Naive thymus-derived CD8-positive, alpha-beta T cell (primary cell): Measurements from ENCODE around the gene TSPAN17. TPM values are rescaled to one million over a fixed set of nuclear protein-coding genes. Genes with fewer than 3 reads are reported as not detected.

Source experiments
- ATAC-seq, 2 donors: fragments of 150-1000 bp; cut with Tn5 transposase in 1 of 2; sonication (Bioruptor Pico), chemical (Tn5 transposase) in 1 of 2; 1 replicate in 1 of 2; 2 replicates in 1 of 2; pipeline ENCODE4 v1.10.0; 2021; ENCODE audit warnings: mild to moderate bottlenecking in 2 of 2, moderate library complexity in 2 of 2
- POLR2A ChIA-PET: fragments of 350-600 bp; sonication (Branson Sonifier 250); formaldehyde crosslinking; loops from one replicate; lab custom pipeline; 2021; ENCODE audit warnings: antibody characterized with exemption; lab: Charles Lee
- DNase-seq, 10 donors: peaks; one replicate each; pipeline versions ENCODE4 v3.0.0 to v3.0.0-alpha.2; 2020 to 2022
- H3K27ac Mint-ChIP-seq, 10 donors: one replicate each; pipeline ENCODE4 v1.8.0; 2020 to 2022; ENCODE audit warnings: mild to moderate bottlenecking in 10 of 10, mixed read lengths in 10 of 10, moderate library complexity in 4 of 10, inconsistent platforms in 1 of 10
- H3K27me3 Mint-ChIP-seq, 5 donors: one replicate each; pipeline ENCODE4 v1.8.0; 2021 to 2022; ENCODE audit warnings: mixed read lengths in 5 of 5
- H3K36me3 Mint-ChIP-seq, 3 donors: one replicate each; pipeline ENCODE4 v1.8.0; 2020 to 2022; ENCODE audit warnings: mixed read lengths in 3 of 3, mild to moderate bottlenecking in 2 of 3, inconsistent platforms in 1 of 3
- H3K4me1 Mint-ChIP-seq, 4 donors: one replicate each; pipeline ENCODE4 v1.8.0; 2021 to 2022; ENCODE audit warnings: mixed read lengths in 4 of 4
- H3K4me3 Mint-ChIP-seq, 10 donors: one replicate each; pipeline ENCODE4 v1.8.0; 2020 to 2022; ENCODE audit warnings: mild to moderate bottlenecking in 10 of 10, mixed read lengths in 10 of 10, moderate library complexity in 6 of 10, inconsistent platforms in 1 of 10
- H3K9me3 Mint-ChIP-seq, 9 donors: one replicate each; pipeline ENCODE4 v1.8.0; 2020 to 2022; ENCODE audit warnings: mixed read lengths in 9 of 9, mild to moderate bottlenecking in 3 of 9, inconsistent platforms in 1 of 9, moderate library complexity in 1 of 9
- polyA plus RNA-seq, 3 donors: library from polyadenylated mRNA; unstranded; fragments of 300-500 nt; fragmentation: Illumina TruSeq; gene quantifications; one replicate each; pipeline ENCODE4 v1.2.3, GENCODE V29; 2021
- total RNA-seq, 8 experiments: library from RNA in 2 of 8; stranded (reverse) in 2 of 8; gene quantifications; one replicate each; pipeline ENCODE4 v1.2.3 and lab custom pipeline; 2021 to 2026

Gene TSPAN17
- total and polyA plus RNA-seq, 5 experiments from 2014 or later: 13.5 to 26.0 (median 19.4) TPM

DNA sequence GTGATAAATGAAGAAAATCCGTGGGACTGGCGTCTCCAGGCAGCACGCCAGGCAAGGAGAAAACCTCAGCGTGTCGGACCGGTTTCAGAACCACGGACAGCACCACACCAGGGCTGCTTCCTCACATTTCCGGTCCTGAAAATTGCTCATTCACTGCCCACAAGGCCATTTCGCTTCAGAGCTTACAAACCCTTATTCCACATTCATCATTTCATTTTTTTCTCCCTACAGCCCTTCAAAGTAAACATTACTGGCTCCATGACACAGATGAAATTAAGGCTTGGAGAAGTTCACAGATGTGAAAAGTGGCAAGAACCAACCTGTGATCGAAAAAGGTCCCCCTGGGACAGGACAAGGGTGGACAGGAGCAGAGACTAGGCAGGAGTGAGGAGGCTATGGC lies 35.8 kb upstream of the TSPAN17 start:
- H3K9me3 Mint-ChIP-seq: peaks cover 0 to 8% (median 0%) of the 10 kb centered on the region in 9 donors
- peaks cover 18 to 53% (median 32%) of the 10 kb centered on the region in 5 donors for H3K27me3 Mint-ChIP-seq
- POLR2A ChIA-PET: no interaction called here
- ATAC-seq: no peak
- H3K27ac Mint-ChIP-seq: peak overlapping the region in 2 of 10 donors; percentile 41 to 76
- peaks cover 10 to 14% (median 12%) of the 10 kb centered on the region in 4 donors for H3K4me1 Mint-ChIP-seq
- peak overlapping the region in 4 of 10 donors; percentile 1 to 40 (median 34) for H3K4me3 Mint-ChIP-seq
- DNase-seq: peak in 9 of 10 donors; percentile 31 to 80 (median 54)
- peaks cover 0 to 4% (median 2%) of the 10 kb centered on the region in 3 donors for H3K36me3 Mint-ChIP-seq

DNA sequence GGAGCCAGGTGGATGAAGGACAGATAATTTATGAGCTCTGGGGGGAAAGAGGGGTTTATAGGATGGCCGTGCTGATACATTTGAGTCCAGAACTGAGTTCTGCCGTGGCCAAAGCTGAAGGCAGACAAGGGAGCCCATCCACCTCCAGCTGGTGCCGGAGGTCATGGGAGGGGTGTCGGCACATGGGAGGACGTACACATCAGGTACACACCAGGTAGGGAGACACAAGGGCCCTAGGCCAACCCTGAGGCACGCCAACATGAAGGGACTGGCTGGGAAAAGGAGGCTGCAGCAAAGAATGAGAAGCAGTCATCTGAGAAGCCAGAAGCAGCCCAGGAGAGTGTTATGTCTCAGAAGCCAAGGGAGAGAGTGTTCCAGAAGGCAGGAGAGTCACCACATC lies 35.3 kb upstream of the TSPAN17 start:
- no peak for ATAC-seq
- H3K27me3 Mint-ChIP-seq: peaks cover 18 to 59% (median 38%) of the 10 kb centered on the region in 5 donors

DNA sequence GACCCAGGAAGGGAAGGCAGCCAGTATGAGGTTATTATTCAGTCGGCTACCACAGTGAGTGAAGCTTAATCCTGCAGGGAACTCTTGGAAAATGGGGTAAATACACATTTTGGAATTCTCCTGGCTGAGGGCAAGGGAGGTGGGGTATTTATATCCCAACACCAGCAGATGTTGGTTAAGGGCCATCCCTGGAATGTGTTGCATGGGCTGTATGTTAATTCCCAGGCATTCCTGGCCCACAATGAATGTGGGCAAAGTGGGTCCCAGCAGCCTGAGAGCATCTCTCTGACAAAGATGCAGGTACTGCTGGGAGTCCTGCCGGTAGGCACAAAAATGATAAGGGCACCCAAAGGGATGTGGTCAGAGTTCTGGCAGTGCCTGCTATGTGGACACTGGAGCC lies 34.4 kb upstream of the TSPAN17 start:
- no peak for ATAC-seq
- H3K36me3 Mint-ChIP-seq: peaks cover 0 to 4% (median 2%) of the 10 kb centered on the region in 3 donors
- no peak for DNase-seq
- H3K27ac Mint-ChIP-seq: no peak overlapping the region
- H3K27me3 Mint-ChIP-seq: peaks cover 22 to 68% (median 43%) of the 10 kb centered on the region in 5 donors
- H3K4me1 Mint-ChIP-seq: peaks cover 10 to 14% (median 12%) of the 10 kb centered on the region in 4 donors
- H3K9me3 Mint-ChIP-seq: peaks cover 0 to 8% (median 0%) of the 10 kb centered on the region in 9 donors
- POLR2A ChIA-PET: no interaction called here
- H3K4me3 Mint-ChIP-seq: no peak overlapping the region

More for the DNA sequence above, 35.3 kb upstream of the TSPAN17 start:
- peak overlapping the region in 3 of 10 donors; percentile 37 to 64 (median 40) for H3K4me3 Mint-ChIP-seq
- H3K9me3 Mint-ChIP-seq: peaks cover 0 to 8% (median 0%) of the 10 kb centered on the region in 9 donors
- peak overlapping the region in 1 of 10 donors; percentile 41 for H3K27ac Mint-ChIP-seq
- POLR2A ChIA-PET: no interaction called here
- DNase-seq: no peak
- peaks cover 10 to 14% (median 12%) of the 10 kb centered on the region in 4 donors for H3K4me1 Mint-ChIP-seq
- peaks cover 0 to 4% (median 2%) of the 10 kb centered on the region in 3 donors for H3K36me3 Mint-ChIP-seq

DNA sequence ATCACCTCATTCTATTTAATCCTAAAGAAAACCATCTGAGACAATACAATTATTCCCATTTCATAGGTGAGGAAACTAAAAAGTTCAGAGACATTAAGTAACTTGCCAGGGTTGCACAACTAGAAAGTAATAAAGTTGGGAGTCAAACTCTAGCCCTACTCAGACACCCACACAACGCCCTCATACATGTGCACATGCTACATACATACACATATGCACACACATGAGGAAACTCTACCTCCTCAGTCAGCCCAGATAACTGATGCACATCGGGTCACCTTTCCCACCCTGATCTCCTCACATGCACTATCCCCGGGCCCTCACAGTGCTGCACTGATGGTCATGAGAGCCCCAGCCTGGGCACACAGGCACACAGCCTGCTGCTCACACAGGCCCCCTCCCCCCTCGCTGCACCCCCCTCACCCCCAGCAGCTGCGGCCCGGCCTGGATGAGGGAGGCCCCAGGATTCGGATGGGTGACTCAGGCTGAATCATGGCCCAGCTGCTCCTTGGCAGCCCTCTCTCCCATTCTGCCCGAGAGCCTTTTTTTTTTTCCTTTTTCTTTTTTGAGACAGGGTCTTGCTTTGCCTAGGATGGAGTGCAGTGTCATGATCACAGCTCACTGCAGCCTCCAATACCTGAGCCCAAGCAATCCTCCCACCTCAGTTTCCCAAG lies 32.3 kb upstream of the TSPAN17 start:
- peaks cover 18 to 76% (median 41%) of the 10 kb centered on the region in 5 donors for H3K27me3 Mint-ChIP-seq
- peaks cover 8 to 17% (median 14%) of the 10 kb centered on the region in 4 donors for H3K4me1 Mint-ChIP-seq
- no peak for DNase-seq
- H3K36me3 Mint-ChIP-seq: peaks cover 0 to 2% (median 0%) of the 10 kb centered on the region in 3 donors
- H3K4me3 Mint-ChIP-seq: peak overlapping the region in 1 of 10 donors; percentile 15
- no peak for ATAC-seq
- no peak overlapping the region for H3K27ac Mint-ChIP-seq
- peaks cover 0 to 8% (median 0%) of the 10 kb centered on the region in 9 donors for H3K9me3 Mint-ChIP-seq
- POLR2A ChIA-PET: no interaction called here

DNA sequence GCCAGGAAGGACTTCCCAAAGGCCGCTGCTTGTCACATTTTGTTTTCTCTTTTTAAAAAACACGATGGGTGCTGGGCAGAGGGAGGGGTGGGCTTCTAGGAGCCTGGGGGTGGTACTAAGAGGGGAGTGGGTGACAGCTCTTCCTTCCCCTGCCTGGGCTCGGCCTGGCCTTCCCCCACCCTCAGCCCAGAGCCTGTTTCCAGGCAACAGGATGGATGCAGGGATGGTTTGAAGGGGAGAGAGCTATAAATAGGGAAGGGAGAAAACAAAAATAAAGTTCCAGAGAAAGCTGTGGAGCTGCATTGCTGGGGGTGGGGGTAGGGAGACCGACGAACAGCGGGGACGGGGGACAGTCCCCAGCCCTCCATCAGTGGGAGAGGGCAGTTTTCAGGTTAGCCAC lies 30.8 kb upstream of the TSPAN17 start:
- peaks cover 0 to 2% (median 0%) of the 10 kb centered on the region in 3 donors for H3K36me3 Mint-ChIP-seq
- DNase-seq (no peak), ATAC-seq (no peak)
- POLR2A ChIA-PET: no interaction called here
- peaks cover 12 to 22% (median 18%) of the 10 kb centered on the region in 4 donors for H3K4me1 Mint-ChIP-seq
- H3K9me3 Mint-ChIP-seq: peaks cover 0 to 5% (median 0%) of the 10 kb centered on the region in 9 donors
- H3K27me3 Mint-ChIP-seq: peaks cover 20 to 82% (median 42%) of the 10 kb centered on the region in 5 donors
- no peak overlapping the region for H3K4me3 Mint-ChIP-seq
- no peak overlapping the region for H3K27ac Mint-ChIP-seq

DNA sequence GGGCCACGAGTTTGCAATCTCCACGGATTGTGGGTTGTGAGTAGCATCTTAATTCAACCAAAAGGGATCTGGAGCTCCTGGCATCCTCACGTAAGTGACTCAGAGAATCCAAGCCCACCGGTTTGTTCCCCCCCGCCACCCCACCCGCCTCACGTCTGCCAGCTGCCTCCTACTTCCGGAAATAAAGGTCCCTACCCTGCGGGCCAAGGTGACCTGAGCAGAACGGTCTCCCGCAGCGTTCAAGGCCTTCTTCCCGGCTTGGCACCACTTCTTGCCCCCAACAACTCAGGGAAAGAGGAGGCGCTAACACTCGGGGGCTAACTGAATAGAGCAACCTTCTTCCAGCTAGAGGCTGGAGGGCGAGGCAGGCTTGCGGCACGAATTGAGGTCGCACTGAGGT lies 28.5 kb upstream of the TSPAN17 start:
- POLR2A ChIA-PET: interaction anchor here (1.1 kb wide), 1 partner anchor 388 kb away, joined by 4 read pairs; the partner anchor contains the start of gene UIMC1
- DNase-seq: no peak

DNA sequence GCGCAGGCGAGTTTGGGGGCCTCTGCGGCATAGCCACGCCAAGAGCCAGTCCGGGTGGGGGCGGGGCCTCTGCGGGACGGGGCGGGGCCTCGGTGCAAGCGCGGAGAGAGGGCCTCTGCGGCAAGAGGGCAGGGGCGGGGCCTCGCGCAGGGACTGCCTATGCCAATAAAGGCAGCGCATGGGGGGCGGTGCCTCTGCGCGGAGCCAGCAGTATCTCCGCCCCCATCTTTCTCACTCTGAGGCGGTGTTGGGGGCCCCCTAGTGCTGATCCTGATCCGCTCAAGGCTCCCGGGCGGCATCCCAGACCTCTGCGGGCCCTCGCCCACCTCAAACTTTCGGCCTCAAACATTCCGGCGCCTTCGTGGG lies 28.1 kb upstream of the TSPAN17 start:
- peak overlapping the region; percentile 22 to 91 (median 68) for H3K4me3 Mint-ChIP-seq
- DNase-seq (peak; percentile 46 to 89 (median 76)), ATAC-seq (peak; percentile 97 to 98)
- no peaks in the 10 kb centered on the region for H3K9me3 Mint-ChIP-seq
- POLR2A ChIA-PET: no interaction called here
- H3K27ac Mint-ChIP-seq: no peak overlapping the region
- H3K36me3 Mint-ChIP-seq: no peaks in the 10 kb centered on the region
- H3K4me1 Mint-ChIP-seq: peaks cover 7 to 22% (median 18%) of the 10 kb centered on the region in 4 donors
- H3K27me3 Mint-ChIP-seq: peaks cover 11 to 76% (median 32%) of the 10 kb centered on the region in 5 donors

More for the DNA sequence above, 28.5 kb upstream of the TSPAN17 start:
- H3K9me3 Mint-ChIP-seq: no peaks in the 10 kb centered on the region
- H3K27me3 Mint-ChIP-seq: peaks cover 13 to 74% (median 32%) of the 10 kb centered on the region in 5 donors
- H3K36me3 Mint-ChIP-seq: no peaks in the 10 kb centered on the region
- peaks cover 7 to 22% (median 18%) of the 10 kb centered on the region in 4 donors for H3K4me1 Mint-ChIP-seq
- H3K4me3 Mint-ChIP-seq: peak overlapping the region in 9 of 10 donors; percentile 53 to 91 (median 70)
- no peak for ATAC-seq
- no peak overlapping the region for H3K27ac Mint-ChIP-seq

DNA sequence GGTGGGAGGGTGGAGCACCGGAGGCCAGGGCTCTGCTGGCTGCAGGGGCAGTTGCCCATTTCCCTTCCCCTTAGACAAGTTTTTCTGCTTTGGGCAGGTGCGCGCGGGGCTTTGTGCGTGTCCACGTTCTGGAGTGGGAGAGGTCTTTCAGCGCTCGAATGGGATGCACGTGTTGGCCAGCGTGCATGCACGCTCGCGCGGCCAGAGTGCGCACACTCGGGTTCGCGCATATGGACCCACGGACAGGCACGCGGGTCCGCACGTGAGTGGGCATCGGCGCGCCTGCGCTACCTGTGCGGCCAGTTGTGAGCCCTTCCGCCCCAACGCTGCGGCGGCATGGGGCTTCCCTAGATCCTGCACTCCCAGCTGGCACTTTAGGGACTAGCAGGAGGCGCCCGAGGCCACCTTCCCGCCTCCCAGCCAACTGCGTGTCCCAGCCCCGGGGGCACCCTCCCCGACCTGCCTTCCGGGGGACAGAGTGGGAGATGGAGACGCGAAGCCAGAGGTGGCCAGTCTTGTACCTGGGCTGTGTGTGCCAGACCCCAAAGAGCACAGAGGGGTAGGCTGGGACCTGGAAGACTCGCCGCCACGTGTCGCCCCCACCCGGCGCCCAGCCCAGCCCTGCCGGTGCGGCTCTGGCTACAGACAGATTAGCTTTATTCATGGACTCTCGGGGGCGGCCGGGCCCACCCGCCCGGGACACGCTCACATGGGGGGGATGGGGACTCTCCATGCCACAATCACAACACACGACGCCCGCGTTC lies 27.5 kb upstream of the TSPAN17 start:
- ATAC-seq (no peak), DNase-seq (no peak)
- Mint-ChIP-seq H3K4me1 (peaks cover 7 to 22% (median 18%) of the 10 kb centered on the region in 4 donors), H3K9me3 (no peaks in the 10 kb centered on the region), H3K4me3 (peak overlapping the region; percentile 68 to 91 (median 78)), H3K36me3 (no peaks in the 10 kb centered on the region), H3K27ac (peak overlapping the region in 1 of 10 donors; percentile 43), H3K27me3 (peaks cover 11 to 79% (median 33%) of the 10 kb centered on the region in 5 donors)
- POLR2A ChIA-PET: interaction anchor here (0.7 kb wide), 1 partner anchor 156 kb away, joined by 3 read pairs; no protein-coding TSS in a partner anchor

DNA sequence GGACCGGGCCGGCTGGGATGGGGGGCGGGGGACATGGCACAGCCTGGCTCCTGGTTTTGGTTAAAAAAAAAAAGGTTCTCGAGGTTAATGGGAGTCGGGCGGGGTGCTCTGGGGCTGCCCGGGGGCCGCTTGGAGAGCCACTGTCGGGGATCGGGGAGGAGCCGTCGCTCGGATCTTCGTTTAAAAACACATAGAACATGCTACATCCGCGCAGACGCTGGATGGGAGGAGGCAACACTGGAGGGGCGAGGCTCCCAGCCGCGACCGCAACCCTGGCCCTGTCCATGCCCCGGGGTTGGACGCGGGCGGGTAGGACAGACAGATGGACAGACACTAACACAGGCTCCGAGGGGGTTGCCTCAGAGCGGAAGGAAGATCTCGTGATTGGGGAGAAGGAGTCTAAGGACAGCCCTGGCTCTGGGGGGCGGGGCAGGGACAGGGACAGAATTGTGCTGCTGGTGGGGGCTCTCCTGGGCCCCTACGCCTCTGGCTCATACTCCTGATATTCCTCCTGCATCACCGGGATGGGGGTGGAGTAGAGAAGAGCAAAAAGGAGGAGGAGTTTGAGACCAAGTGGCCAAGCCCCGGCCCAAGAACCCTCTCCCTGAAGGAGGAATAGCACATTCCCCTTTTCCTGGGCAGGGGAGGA lies 26.8 kb upstream of the TSPAN17 start:
- Mint-ChIP-seq H3K9me3 (no peaks in the 10 kb centered on the region), H3K4me3 (peak overlapping the region; percentile 68 to 91 (median 78)), H3K27me3 (peaks cover 11 to 79% (median 33%) of the 10 kb centered on the region in 5 donors), H3K4me1 (peaks cover 7 to 22% (median 18%) of the 10 kb centered on the region in 4 donors), H3K36me3 (no peaks in the 10 kb centered on the region), H3K27ac (peak overlapping the region in 3 of 10 donors; percentile 8 to 54 (median 43))
- DNase-seq: peak in 1 of 10 donors; percentile 23
- peak; percentile 12 to 45 for ATAC-seq
- POLR2A ChIA-PET: interaction anchor here (0.7 kb wide), 1 partner anchor 157 kb away, joined by 3 read pairs; no protein-coding TSS in a partner anchor

DNA sequence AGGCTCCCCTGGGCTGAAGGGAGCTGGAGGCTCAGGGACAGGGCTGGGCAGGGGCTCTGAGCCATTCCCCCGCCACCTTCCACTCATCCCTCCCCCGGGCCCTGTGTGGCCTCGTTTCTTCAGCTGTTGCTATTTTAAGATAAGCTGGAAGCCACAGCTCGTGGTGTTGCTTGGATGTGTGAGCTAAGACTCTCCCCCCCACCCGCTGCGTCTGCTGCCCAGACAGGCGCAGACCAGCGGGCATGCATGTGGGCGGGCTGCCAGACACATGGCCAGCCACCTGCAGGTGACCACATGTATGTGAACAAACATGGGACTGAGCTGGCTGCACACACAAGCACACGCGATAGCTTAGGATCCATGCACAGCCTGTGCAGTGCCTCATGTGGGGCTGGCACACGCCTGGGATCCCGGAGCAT lies 25.6 kb upstream of the TSPAN17 start:
- peak overlapping the region in 1 of 10 donors; percentile 33 for H3K4me3 Mint-ChIP-seq
- peaks cover 7 to 22% (median 18%) of the 10 kb centered on the region in 4 donors for H3K4me1 Mint-ChIP-seq
- H3K36me3 Mint-ChIP-seq: no peaks in the 10 kb centered on the region
- ATAC-seq (no peak), DNase-seq (no peak)
- H3K9me3 Mint-ChIP-seq: no peaks in the 10 kb centered on the region
- H3K27me3 Mint-ChIP-seq: peaks cover 15 to 75% (median 35%) of the 10 kb centered on the region in 5 donors
- no peak overlapping the region for H3K27ac Mint-ChIP-seq
- POLR2A ChIA-PET: no interaction called here

DNA sequence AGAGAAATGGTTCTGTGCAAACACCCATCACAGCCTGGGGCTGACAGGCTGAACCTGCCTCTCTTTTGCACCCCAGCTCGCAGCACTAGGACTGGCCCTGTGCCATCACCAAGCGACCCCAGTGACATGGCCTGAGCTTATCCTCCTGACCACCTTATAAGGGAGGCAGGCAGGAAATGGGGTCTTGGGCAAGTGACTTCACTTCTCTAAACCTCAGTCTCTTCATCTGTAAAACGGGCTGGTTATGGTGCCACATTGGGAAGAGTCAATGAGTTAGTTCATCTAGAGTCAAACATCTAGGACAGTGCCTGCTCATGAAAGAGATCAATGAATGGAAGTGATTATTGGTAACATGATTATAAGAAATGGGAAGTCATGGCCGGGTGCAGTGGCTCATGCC lies 23.1 kb upstream of the TSPAN17 start:
- H3K36me3 Mint-ChIP-seq: no peaks in the 10 kb centered on the region
- no peak overlapping the region for H3K27ac Mint-ChIP-seq
- no peak overlapping the region for H3K4me3 Mint-ChIP-seq
- POLR2A ChIA-PET: no interaction called here
- H3K9me3 Mint-ChIP-seq: no peaks in the 10 kb centered on the region
- DNase-seq: no peak
- peaks cover 16 to 74% (median 38%) of the 10 kb centered on the region in 5 donors for H3K27me3 Mint-ChIP-seq
- no peak for ATAC-seq
- peaks cover 7 to 27% (median 15%) of the 10 kb centered on the region in 4 donors for H3K4me1 Mint-ChIP-seq

DNA sequence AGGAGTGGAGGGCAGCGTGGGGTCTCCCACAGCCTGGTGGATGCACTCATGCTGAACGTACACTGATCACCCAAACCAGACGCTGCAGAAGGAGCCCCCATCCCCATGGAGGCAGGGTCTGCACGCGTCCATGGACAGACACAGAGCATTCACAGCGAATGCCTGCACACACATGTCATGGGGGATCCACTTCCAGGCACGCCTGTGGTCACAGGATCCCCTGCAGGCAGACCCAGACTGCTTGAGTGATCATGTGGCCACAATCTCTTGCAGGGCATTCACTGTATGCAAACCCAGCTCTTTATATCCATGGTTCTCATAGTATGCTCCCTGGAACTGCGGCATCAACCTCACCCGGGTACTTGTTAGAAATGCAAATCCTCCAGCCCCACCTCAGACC lies 22.3 kb upstream of the TSPAN17 start:
- Mint-ChIP-seq H3K4me1 (peaks cover 7 to 19% (median 15%) of the 10 kb centered on the region in 4 donors), H3K27ac (no peak overlapping the region), H3K9me3 (no peaks in the 10 kb centered on the region), H3K27me3 (peaks cover 16 to 74% (median 38%) of the 10 kb centered on the region in 5 donors), H3K4me3 (no peak overlapping the region), H3K36me3 (no peaks in the 10 kb centered on the region)
- DNase-seq: no peak
- POLR2A ChIA-PET: no interaction called here
- ATAC-seq: no peak
